Heart left ventricle (tissue), 16 donors: ENCODE measurements around the gene SPATS2L. TPM values are rescaled to one million over a fixed set of nuclear protein-coding genes. Genes with fewer than 3 reads are reported as not detected.
A peak's percentile ranks its signal among the peaks of the same experiment; 100 is the strongest.

Source experiments
- ATAC-seq, 4 donors: fragments of 200-7000 bp; cut with Tn5 transposase; one replicate each; pipeline ENCODE4 v1.9.1; 2020 to 2022; ENCODE audit warnings: moderate library complexity in 4 of 4, mild to moderate bottlenecking in 3 of 4, moderate number of reproducible peaks in 1 of 4
- DNase-seq, 5 donors: peaks; one replicate each; pipeline ENCODE4 v3.0.0-alpha.2; 2020
- H3K27ac ChIP-seq, 12 donors: fragments of 200-600 bp; sonication (generic) in 4 of 12; one replicate each; pipeline versions ENCODE4 v1.5.0 to v1.8.0; 2016 to 2022; ENCODE audit warnings: mild to moderate bottlenecking in 2 of 12
- H3K27me3 ChIP-seq, 9 donors: fragments of 200-600 bp; sonication (generic) in 2 of 9; one replicate each; pipeline versions ENCODE4 v1.5.1 to v1.8.0; 2016 to 2022; ENCODE audit warnings: mild to moderate bottlenecking in 3 of 9
- H3K36me3 ChIP-seq, 9 donors: fragments of 200-600 bp; sonication (generic) in 2 of 9; one replicate each; pipeline versions ENCODE4 v1.5.0 to v1.8.0; 2018 to 2022; ENCODE audit warnings: mild to moderate bottlenecking in 2 of 9
- H3K4me1 ChIP-seq, 12 donors: fragments of 200-600 bp; sonication (generic) in 4 of 12; one replicate each; pipeline versions ENCODE4 v1.5.0 to v1.8.0; 2016 to 2022; ENCODE audit warnings: mild to moderate bottlenecking in 3 of 12
- H3K4me3 ChIP-seq, 12 donors: fragments of 200-600 bp; sonication (generic) in 4 of 12; one replicate each; pipeline versions ENCODE4 v1.5.0 to v1.8.0; 2017 to 2022; ENCODE audit warnings: mild to moderate bottlenecking in 9 of 12, moderate library complexity in 4 of 12
- H3K9me3 ChIP-seq, 12 donors: fragments of 200-600 bp; sonication (generic) in 4 of 12; one replicate each; pipeline versions ENCODE4 v1.5.0 to v1.8.0; 2016 to 2022; ENCODE audit warnings: mild to moderate bottlenecking in 1 of 12
- CTCF ChIP-seq, 12 donors: fragments of 200-600 bp; sonication (generic) in 4 of 12; IDR thresholded peaks; one replicate each; pipeline versions ENCODE4 v1.5.0 to v1.8.0; 2018 to 2022; ENCODE audit warnings: antibody characterized with exemption in 12 of 12, mild to moderate bottlenecking in 5 of 12
- POLR2A ChIP-seq, 2 donors: fragments of 450-650 bp; IDR thresholded peaks; one replicate each; pipeline ENCODE4 v1.6.1; 2017; ENCODE audit warnings: antibody characterized with exemption in 2 of 2, mild to moderate bottlenecking in 2 of 2, moderate library complexity in 2 of 2
- WGBS, 4 donors: extraction: QIAGEN DNeasy Blood & Tissue Kit in 2 of 4; methylation state at CpG; one replicate each; pipeline versions ENCODE4 v1.1.5 to v1.1.7; 2013 to 2018; 5-methylcytosine and 5-hydroxymethylcytosine counted together
- intact Hi-C, 10 donors: fragments of 100-400 bp; cut with DNase I; formaldehyde crosslinking; loops; one replicate each; pipeline versions ENCODE4 v1.11.1 to v1.14.2; 2022
- polyA plus RNA-seq, 2 donors: library from polyadenylated mRNA; stranded (reverse); fragments of 200-250 nt; gene quantifications; one replicate each; pipeline ENCODE4 v1.2.3, GENCODE V29; 2013
- total RNA-seq, 9 donors: library from RNA; depleted of rRNA in 2 of 9; stranded (reverse); fragments of >200 nt in 2 of 9; fragmentation: NEBNext Ultra II Directional in 3 of 9; extraction: Animal tissue kit (Norgen Biotek cat#: 25700) in 3 of 9; gene quantifications; one replicate each; pipeline versions ENCODE4 v1.1.0 to v1.2.4, GENCODE V29; 2016 to 2023
- donor health status: ischemic (EF 13 %, LVEDD 7.1; RV severe dilation, severe dysfunction).
- donor health status: healthy with polysubstance abuse.
- donor health status: DM: no; HTN: yes; CAD: no.
- donor health status: DM: no; HTN: no; CAD: no.
- donor health status: ischemic (EF 25% LVEDD 6.9; RV normal size, moderate dysfunction).
- donor health status: ischemic (EF 25% LVEDD 5.7; RV mildly dilated, moderate dysfunction).
- donor health status: healthy.
- donor health status: DM: yes; HTN: yes; CAD: no.
- donor health status: ischemic (EF 35%, LVEDD 5.7; RV mildly dilated, moderate dysfunction).
- donor health status: nonischemic (EF 11% LVEDD 7.7; RV severe dilation, severe dysfunction).
- donor health status: DM: yes; HTN: yes; CAD: no.
- donor health status: PGD.
- donor health status: ischemic (EF 29% LVEDD 5.4; RV normal size, mild dysfunction).
- donor health status: nonischemic (EF 23%, LVEDD 6.1; RV moderate dilation, normal function).

Gene SPATS2L
- total and polyA plus RNA-seq, 11 donors = 34.9 to 177 (median 102) TPM

GRCh38 chr2:200482194-200482593, 175.7 kb downstream of the SPATS2L start:
- TF ChIP-seq CTCF (IDR thresholded peaks at IDR 0.05) (no peak), POLR2A (IDR thresholded peaks at IDR 0.05) (no peak)
- Histone ChIP-seq H3K9me3 (no peaks in the 10 kb centered on the region), H3K4me3 (no peak overlapping the region), H3K36me3 (peaks cover 0 to 26% (median 10%) of the 10 kb centered on the region in 9 donors), H3K27ac (no peak overlapping the region), H3K4me1 (peaks cover 0 to 5% (median 0%) of the 10 kb centered on the region in 12 donors), H3K27me3 (no peaks in the 10 kb centered on the region)
- ATAC-seq (no peak), DNase-seq (no peak)
- intact Hi-C loops = loop anchor here in 5 of 10 donors (2.0 to 10.0 kb wide), 5 partner anchors 177 to 510 kb away; partner anchors contain the start of gene SPATS2L (in 1 of the 5)

GRCh38 chr2:200483729-200484198, 177.3 kb downstream of the SPATS2L start:
- DNase-seq = no peak
- WGBS, 4 donors = 40 to 71% (median 64%) methylated on average over 4 of the region's 4 CpGs
- TF ChIP-seq CTCF (IDR thresholded peaks at IDR 0.05) (peak in 6 of 12 donors; percentile 7 to 38 (median 18)), POLR2A (IDR thresholded peaks at IDR 0.05) (no peak)

GRCh38 chr2:200484934-200485333, 178.4 kb downstream of the SPATS2L start:
- WGBS, 4 donors = 68 to 81% (median 69%) methylated on average over 3 of the region's 3 CpGs
- intact Hi-C loops = loop anchor here in 5 of 10 donors (5.0 to 10.0 kb wide), 4 partner anchors 180 to 513 kb away; partner anchors contain the start of gene SPATS2L (in 1 of the 5)
- ATAC-seq = no peak

More at GRCh38 chr2:200483729-200484198, 177.3 kb downstream of the SPATS2L start:
- no peak overlapping the region for H3K27ac ChIP-seq
- H3K27me3 ChIP-seq = no peaks in the 10 kb centered on the region
- peaks cover 0 to 17% (median 3%) of the 10 kb centered on the region in 9 donors for H3K36me3 ChIP-seq
- H3K4me3 ChIP-seq = no peak overlapping the region
- no peaks in the 10 kb centered on the region for H3K9me3 ChIP-seq
- ATAC-seq = peak in 3 of 4 donors; percentile 27 to 28 (median 28)
- H3K4me1 ChIP-seq = peaks cover 0 to 5% (median 0%) of the 10 kb centered on the region in 12 donors
- intact Hi-C loops = loop anchor here in 5 of 10 donors (2.0 to 10.0 kb wide), 5 partner anchors 179 to 511 kb away; partner anchors contain the start of gene SPATS2L (in 1 of the 5)

More at GRCh38 chr2:200484934-200485333, 178.4 kb downstream of the SPATS2L start:
- Histone ChIP-seq H3K4me3 (no peak overlapping the region), H3K4me1 (no peaks in the 10 kb centered on the region), H3K27me3 (no peaks in the 10 kb centered on the region), H3K27ac (no peak overlapping the region), H3K36me3 (peaks cover 0 to 21% (median 9%) of the 10 kb centered on the region in 9 donors), H3K9me3 (no peaks in the 10 kb centered on the region)
- no peak for DNase-seq
- TF ChIP-seq POLR2A (IDR thresholded peaks at IDR 0.05) (no peak), CTCF (IDR thresholded peaks at IDR 0.05) (no peak)
